MM.1S (cell line): ENCODE measurements around the gene MRPL17.

Experiments used
- CTCF ChIP-seq: fragments of 300-600 bp; sonication (generic); IDR thresholded peaks from 2 replicates; pipeline ENCODE4 v1.5.1; 2016; ENCODE audit warnings: antibody characterized with exemption, low read length, mixed read lengths
- EZH2 ChIP-seq: fragments of 300-600 bp; sonication (generic); optimal IDR thresholded peaks from 2 replicates; pipeline ENCODE3; 2017; ENCODE audit warnings: low read depth, mild to moderate bottlenecking, antibody characterized with exemption, low read length, mixed read lengths

- no peak for TF ChIP-seq CTCF
- no peak for TF ChIP-seq EZH2
Measured at GRCh38 chr11:6653097-6653496, 30.0 kb downstream of the MRPL17 start.
